Trophoblast cell (in vitro differentiated cells and primary cell): Measurements from ENCODE around the gene JAK2.

ENCODE experiments used
- DNase-seq, 2 donors: peaks; one replicate each; pipeline ENCODE4 v3.0.0-alpha.2; 2016
- H2AFZ ChIP-seq: 2 replicates; pipeline ENCODE4 v1.6.1; 2013; ENCODE audit warnings: low read length, moderate library complexity, mild to moderate bottlenecking; ENCODE audit not compliant: insufficient read depth, poor library complexity
- H2AK5ac ChIP-seq: 2 replicates; pipeline ENCODE4 v1.6.1; 2013; ENCODE audit warnings: mild to moderate bottlenecking, low read length
- H2BK120ac ChIP-seq: 2 replicates; pipeline ENCODE4 v1.6.1; 2013; ENCODE audit warnings: low read length, mild to moderate bottlenecking, moderate library complexity; ENCODE audit not compliant: insufficient read depth, poor library complexity
- H2BK12ac ChIP-seq: 2 replicates; pipeline ENCODE4 v1.6.1; 2013; ENCODE audit warnings: mild to moderate bottlenecking, low read length, moderate library complexity
- H2BK5ac ChIP-seq: 2 replicates; pipeline ENCODE4 v1.6.1; 2013; ENCODE audit warnings: low read length, low read depth, moderate library complexity, mild to moderate bottlenecking; ENCODE audit not compliant: poor library complexity
- H3K14ac ChIP-seq: 2 replicates; pipeline ENCODE4 v1.6.1; 2013; ENCODE audit warnings: mild to moderate bottlenecking, low read length
- H3K18ac ChIP-seq: 2 replicates; pipeline ENCODE4 v1.6.1; 2013; ENCODE audit warnings: mild to moderate bottlenecking, low read length
- H3K23ac ChIP-seq: 2 replicates; pipeline ENCODE4 v1.6.1; 2013; ENCODE audit warnings: low read length
- H3K27ac ChIP-seq: 2 replicates; pipeline ENCODE4 v1.5.1; 2013; ENCODE audit warnings: low read depth, mild to moderate bottlenecking, inconsistent platforms, low read length, moderate library complexity
- H3K27me3 ChIP-seq: 2 replicates; pipeline ENCODE4 v1.6.1; 2013; ENCODE audit warnings: inconsistent platforms, mild to moderate bottlenecking, low read length, moderate library complexity; ENCODE audit not compliant: insufficient read depth
- H3K36me3 ChIP-seq, 2 experiments: 1 replicate in 1 of 2; 2 replicates in 1 of 2; pipeline ENCODE4 v1.6.1; 2013; ENCODE audit warnings: low read length in 2 of 2, mild to moderate bottlenecking in 2 of 2, moderate library complexity in 1 of 2; ENCODE audit not compliant: insufficient read depth in 2 of 2, control insufficient read depth in 1 of 2
- H3K4ac ChIP-seq: 2 replicates; pipeline ENCODE4 v1.6.1; 2013; ENCODE audit warnings: low read depth, mild to moderate bottlenecking, low read length, moderate library complexity
- H3K4me1 ChIP-seq, 2 experiments: 1 replicate in 1 of 2; 2 replicates in 1 of 2; pipeline ENCODE4 v1.6.1; 2013; ENCODE audit warnings: low read length in 2 of 2, mild to moderate bottlenecking in 2 of 2, moderate library complexity in 1 of 2; ENCODE audit not compliant: insufficient read depth in 2 of 2, control insufficient read depth in 1 of 2
- H3K4me2 ChIP-seq: 2 replicates; pipeline ENCODE4 v1.6.1; 2013; ENCODE audit warnings: inconsistent platforms, mild to moderate bottlenecking, low read length, moderate library complexity
- H3K4me3 ChIP-seq: 2 replicates; pipeline ENCODE4 v1.5.1; 2013; ENCODE audit warnings: mild to moderate bottlenecking, low read depth, low read length, inconsistent platforms
- H3K79me1 ChIP-seq: one replicate; pipeline ENCODE4 v1.6.1; 2013; ENCODE audit warnings: low read length
- H3K79me2 ChIP-seq: 2 replicates; pipeline ENCODE4 v1.6.1; 2013; ENCODE audit warnings: low read length, mild to moderate bottlenecking; ENCODE audit not compliant: control insufficient read depth, insufficient read depth, poor library complexity
- H3K9ac ChIP-seq: 2 replicates; pipeline ENCODE4 v1.6.1; 2013; ENCODE audit warnings: mild to moderate bottlenecking, low read length
- H3K9me3 ChIP-seq: 2 replicates; pipeline ENCODE4 v1.6.1; 2013; ENCODE audit warnings: low read depth, mild to moderate bottlenecking, control low read depth, inconsistent platforms, low read length; ENCODE audit not compliant: insufficient read depth
- H4K12ac ChIP-seq: 2 replicates; pipeline ENCODE4 v1.6.1; 2013; ENCODE audit warnings: low read depth, mild to moderate bottlenecking, low read length, moderate library complexity
- H4K8ac ChIP-seq: 2 replicates; pipeline ENCODE4 v1.6.1; 2013; ENCODE audit warnings: low read depth, mild to moderate bottlenecking, low read length, moderate library complexity
- H4K91ac ChIP-seq: one replicate; pipeline ENCODE4 v1.6.1; 2013; ENCODE audit warnings: low read depth, mild to moderate bottlenecking, low read length, moderate library complexity
- WGBS: extraction: QIAGEN DNeasy Blood & Tissue Kit; methylation state at CpG from one replicate; pipeline ENCODE4 v1.1.7; 2013; ENCODE audit warnings: missing lambda C conversion rate; ENCODE audit not compliant: insufficient read length, insufficient coverage; ENCODE audit errors: extremely low coverage; 5-methylcytosine and 5-hydroxymethylcytosine counted together

Gene JAK2

DNA sequence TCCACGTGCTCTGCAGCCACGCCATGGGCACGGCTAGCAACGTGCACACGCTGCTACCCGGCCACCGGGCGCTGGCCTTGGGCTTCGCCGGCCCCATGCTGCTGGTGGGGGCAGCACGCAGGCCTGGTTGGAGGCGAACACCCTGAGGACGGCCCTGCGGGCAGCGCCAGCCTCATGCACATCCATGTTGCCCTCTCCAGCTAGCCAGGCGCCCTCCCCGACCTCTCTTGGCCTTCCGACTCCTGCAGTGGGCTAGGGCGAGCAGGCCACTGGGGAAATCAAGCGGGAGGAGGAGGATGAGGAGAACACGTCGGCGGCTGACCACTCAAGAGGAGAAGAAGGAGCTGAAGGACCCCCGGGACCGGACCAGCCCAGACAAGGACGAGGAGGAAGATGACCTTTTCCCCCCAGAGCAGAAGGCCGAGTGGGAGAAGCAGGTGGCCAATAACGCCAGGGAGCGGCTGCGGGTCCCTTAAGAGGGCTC lies 127.1 kb downstream of the JAK2 start:
- Histone ChIP-seq H3K4me2 (no peak overlapping the region), H3K27ac (no peak overlapping the region), H3K79me2 (no peaks in the 10 kb centered on the region), H2AFZ (no peak overlapping the region), H2BK12ac (no peak overlapping the region), H3K27me3 (no peaks in the 10 kb centered on the region), H4K12ac (no peak overlapping the region), H3K18ac (no peak overlapping the region), H2BK5ac (no peak overlapping the region), H3K4me1 (no peaks in the 10 kb centered on the region), H3K9ac (no peak overlapping the region), H4K91ac (no peak overlapping the region), H2AK5ac (no peak overlapping the region), H3K23ac (no peak overlapping the region), H3K14ac (no peak overlapping the region), H3K36me3 (peaks cover 20 to 23% of the 10 kb centered on the region in 2 experiments), H3K9me3 (peaks cover 16% of the 10 kb centered on the region), H4K8ac (no peak overlapping the region), H3K4ac (no peak overlapping the region), H3K4me3 (no peak overlapping the region), H2BK120ac (no peak overlapping the region), H3K79me1 (no peaks in the 10 kb centered on the region)
- no peak for DNase-seq
- no CpG with 5 or more reads among the region's 30 CpGs for WGBS

GRCh38 chr9:5112646-5113045 lies 127.6 kb downstream of the JAK2 start:
- no peak overlapping the region for H2BK12ac ChIP-seq
- no peak overlapping the region for H3K27ac ChIP-seq
- H3K36me3 ChIP-seq: peaks cover 20 to 23% of the 10 kb centered on the region in 2 experiments
- H3K4me1 ChIP-seq: no peaks in the 10 kb centered on the region
- no peaks in the 10 kb centered on the region for H3K27me3 ChIP-seq
- no peak overlapping the region for H3K18ac ChIP-seq
- H3K79me1 ChIP-seq: no peaks in the 10 kb centered on the region
- no peak overlapping the region for H4K8ac ChIP-seq
- H3K9me3 ChIP-seq: peaks cover 16% of the 10 kb centered on the region
- no peak overlapping the region for H3K4me3 ChIP-seq
- H2AK5ac ChIP-seq: no peak overlapping the region
- H3K9ac ChIP-seq: no peak overlapping the region
- no peak overlapping the region for H4K12ac ChIP-seq
- no CpG with 5 or more reads among the region's 20 CpGs for WGBS
- no peak overlapping the region for H3K4me2 ChIP-seq
- no peak overlapping the region for H3K23ac ChIP-seq
- no peak for DNase-seq
- H3K4ac ChIP-seq: no peak overlapping the region
- H2BK120ac ChIP-seq: no peak overlapping the region
- H2BK5ac ChIP-seq: no peak overlapping the region
- H4K91ac ChIP-seq: no peak overlapping the region
- H3K14ac ChIP-seq: no peak overlapping the region
- no peaks in the 10 kb centered on the region for H3K79me2 ChIP-seq
- H2AFZ ChIP-seq: no peak overlapping the region

DNA sequence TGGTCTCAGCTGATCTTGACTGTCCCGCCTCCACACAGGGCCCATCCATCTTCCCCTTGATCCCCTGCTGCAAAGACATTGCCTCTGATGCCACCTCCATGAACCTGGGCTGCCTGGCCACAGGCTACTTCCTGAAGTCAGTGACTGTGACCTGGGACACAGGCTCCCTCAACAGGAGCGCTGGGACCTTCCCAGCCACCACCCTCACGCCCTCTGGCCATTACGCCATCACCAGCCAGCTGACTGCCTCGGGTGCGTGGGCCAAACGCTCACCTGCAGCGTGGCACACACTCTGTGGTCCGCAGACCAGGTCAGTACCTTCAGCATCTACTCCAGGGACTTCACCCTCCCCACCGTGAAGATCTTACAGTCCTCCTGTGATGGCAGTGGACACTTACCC lies 128.5 kb downstream of the JAK2 start:
- Histone ChIP-seq H3K4ac (no peak overlapping the region), H3K4me1 (no peaks in the 10 kb centered on the region)
- no CpG with 5 or more reads among the region's 10 CpGs for WGBS

DNA sequence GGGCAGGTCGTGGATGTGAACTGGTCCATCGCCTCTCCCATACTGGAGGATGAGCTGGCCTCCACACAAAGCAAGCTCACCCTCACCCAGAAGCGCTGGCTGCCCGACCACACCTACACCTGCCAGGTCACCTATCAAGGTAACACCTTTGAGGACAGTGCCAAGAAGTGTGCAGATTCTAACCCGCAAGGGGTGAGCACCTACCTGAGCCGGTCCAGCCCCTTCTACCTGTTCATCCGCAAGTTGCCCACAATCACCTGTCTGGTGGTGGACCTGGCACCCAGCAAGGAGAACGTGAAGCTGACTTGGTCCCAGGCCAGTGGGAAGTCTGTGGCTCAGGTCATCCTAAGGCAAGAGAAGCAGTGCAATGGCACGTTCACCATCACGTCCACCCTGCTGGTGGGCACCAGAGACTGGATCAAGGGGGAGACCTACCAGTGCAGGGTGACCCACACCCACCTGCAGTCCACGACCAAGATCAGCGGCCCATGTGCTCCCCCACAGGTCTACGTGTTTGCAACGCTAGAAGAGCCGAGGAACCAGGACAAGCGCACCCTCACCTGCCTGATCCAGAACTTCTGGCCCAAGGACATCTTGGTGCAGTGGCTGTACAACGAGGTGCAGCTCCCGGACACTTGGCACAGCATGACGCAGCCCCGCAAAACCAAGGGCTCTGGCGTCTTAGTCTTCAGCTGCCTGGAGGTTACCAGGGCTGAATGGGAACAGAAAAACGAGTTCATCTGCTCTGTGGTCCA lies 129.1 kb downstream of the JAK2 start:
- H2BK120ac ChIP-seq: no peak overlapping the region
- no peak overlapping the region for H3K4me3 ChIP-seq
- H3K27me3 ChIP-seq: no peaks in the 10 kb centered on the region
- H4K8ac ChIP-seq: no peak overlapping the region
- no peaks in the 10 kb centered on the region for H3K4me1 ChIP-seq
- no peak overlapping the region for H4K91ac ChIP-seq
- H4K12ac ChIP-seq: no peak overlapping the region
- H2AFZ ChIP-seq: no peak overlapping the region
- no peak overlapping the region for H3K4ac ChIP-seq
- no peak overlapping the region for H2BK5ac ChIP-seq
- DNase-seq: no peak
- H3K9ac ChIP-seq: no peak overlapping the region
- no peak overlapping the region for H3K14ac ChIP-seq
- peaks cover 20 to 23% of the 10 kb centered on the region in 2 experiments for H3K36me3 ChIP-seq
- H3K27ac ChIP-seq: no peak overlapping the region
- no peak overlapping the region for H2BK12ac ChIP-seq
- WGBS: no CpG with 5 or more reads among the region's 22 CpGs
- H2AK5ac ChIP-seq: no peak overlapping the region
- H3K9me3 ChIP-seq: peaks cover 16% of the 10 kb centered on the region
- no peaks in the 10 kb centered on the region for H3K79me1 ChIP-seq
- no peak overlapping the region for H3K23ac ChIP-seq
- no peak overlapping the region for H3K18ac ChIP-seq
- H3K4me2 ChIP-seq: no peak overlapping the region
- no peaks in the 10 kb centered on the region for H3K79me2 ChIP-seq

More for the DNA sequence above, 128.5 kb downstream of the JAK2 start:
- no peak overlapping the region for H3K9ac ChIP-seq
- H2BK5ac ChIP-seq: no peak overlapping the region
- no peak overlapping the region for H3K14ac ChIP-seq
- H3K23ac ChIP-seq: no peak overlapping the region
- H2AFZ ChIP-seq: no peak overlapping the region
- no peak overlapping the region for H2BK12ac ChIP-seq
- no peak overlapping the region for H4K91ac ChIP-seq
- H3K27ac ChIP-seq: no peak overlapping the region
- no peaks in the 10 kb centered on the region for H3K79me2 ChIP-seq
- no peak overlapping the region for H4K12ac ChIP-seq
- peaks cover 16% of the 10 kb centered on the region for H3K9me3 ChIP-seq
- no peaks in the 10 kb centered on the region for H3K27me3 ChIP-seq
- no peak overlapping the region for H4K8ac ChIP-seq
- H3K4me2 ChIP-seq: no peak overlapping the region
- H2BK120ac ChIP-seq: no peak overlapping the region
- peak overlapping the region; percentile 6 for H3K4me3 ChIP-seq
- no peaks in the 10 kb centered on the region for H3K79me1 ChIP-seq
- H2AK5ac ChIP-seq: no peak overlapping the region
- no peak overlapping the region for H3K18ac ChIP-seq
- peaks cover 20 to 23% of the 10 kb centered on the region in 2 experiments for H3K36me3 ChIP-seq
- DNase-seq: no peak
